ENCODE results near the gene RPS6KA2.
"Not testable (repeated sequence)": the region's sequence is repeated elsewhere in the genome, so short reads cannot be mapped to it uniquely, and the experiment has no call there.

Gene RPS6KA2

DNA sequence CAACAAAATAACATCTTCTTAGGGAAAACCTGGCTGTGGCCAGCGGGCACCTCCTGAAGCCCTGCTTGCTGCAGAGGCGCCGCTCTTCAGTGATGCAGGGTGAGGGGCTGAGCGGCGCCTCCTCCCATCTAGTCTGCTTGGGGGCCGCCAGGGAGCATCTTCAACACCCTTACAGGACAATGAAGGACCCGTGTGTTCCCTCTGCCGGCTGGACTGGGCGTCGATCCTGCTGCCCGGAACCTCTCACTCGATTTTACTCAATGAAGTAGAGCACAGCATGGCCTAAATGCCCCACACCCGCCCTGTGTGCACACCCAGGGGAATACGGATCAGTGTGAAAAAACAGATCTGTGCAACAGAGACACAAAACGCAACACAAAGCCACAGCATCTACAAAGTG, 215.8 kb downstream of the RPS6KA2 start:
- no peak for DNase-seq

DNA sequence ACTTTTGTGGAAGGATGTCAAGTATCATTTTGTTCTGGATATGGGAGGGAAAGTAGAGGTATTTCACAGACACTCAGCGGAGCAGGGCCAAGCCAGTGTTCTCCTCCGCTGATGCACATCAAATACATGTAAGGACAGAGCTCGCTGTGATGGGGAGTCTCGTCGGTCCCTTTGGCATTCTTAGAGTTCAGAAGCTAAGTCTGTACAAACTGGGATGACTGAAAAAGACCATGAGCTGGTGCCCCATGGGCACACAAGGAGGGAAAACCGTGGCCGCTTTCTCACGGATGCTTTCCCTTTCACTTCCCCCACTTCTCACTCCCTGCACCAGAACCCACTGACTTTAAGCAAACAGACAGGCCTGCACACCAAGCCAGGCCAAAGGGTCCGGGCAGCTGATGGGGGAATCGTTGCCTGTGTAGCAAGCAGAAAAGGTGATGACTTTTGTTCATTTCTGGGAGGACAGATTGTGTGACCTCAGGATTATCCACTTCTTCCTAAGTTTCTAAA, 216.6 kb downstream of the RPS6KA2 start:
- no peak for DNase-seq

DNA sequence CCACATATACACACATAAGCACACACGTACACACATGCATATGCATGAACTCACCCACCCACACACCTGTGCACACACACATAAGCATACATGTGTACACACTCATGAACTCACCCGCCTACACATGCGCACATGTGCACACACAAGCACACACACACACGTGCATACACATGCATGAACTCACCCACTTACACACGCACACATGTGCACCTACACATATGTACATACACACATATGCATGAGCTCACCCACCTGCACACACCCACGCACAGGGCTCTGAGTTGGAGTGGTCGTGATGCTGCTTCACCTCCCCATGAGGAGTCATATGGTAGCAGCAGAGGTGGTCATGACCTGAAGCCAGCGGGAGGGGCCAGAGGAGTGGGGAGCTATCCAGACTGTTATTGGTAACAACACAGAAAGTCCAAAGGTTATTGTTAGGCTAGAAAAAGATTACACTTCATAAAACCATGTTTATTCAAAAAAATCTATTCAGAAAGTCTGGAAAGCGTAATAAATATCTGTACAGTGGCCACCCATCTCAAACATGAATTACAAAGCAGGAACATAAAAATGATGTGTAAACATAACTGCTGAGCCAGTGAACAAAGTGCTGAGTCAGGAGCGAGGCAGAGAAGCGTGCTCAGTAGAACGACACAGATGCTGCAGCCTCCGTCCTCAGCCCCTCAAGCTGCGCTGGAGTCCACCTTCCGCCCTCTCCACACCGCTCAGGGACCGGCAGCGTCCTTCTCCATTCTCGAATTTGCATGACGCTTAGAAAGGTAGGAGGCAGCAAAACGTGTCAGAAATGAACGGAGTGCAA, 217.9 kb downstream of the RPS6KA2 start:
- no peak for DNase-seq

DNA sequence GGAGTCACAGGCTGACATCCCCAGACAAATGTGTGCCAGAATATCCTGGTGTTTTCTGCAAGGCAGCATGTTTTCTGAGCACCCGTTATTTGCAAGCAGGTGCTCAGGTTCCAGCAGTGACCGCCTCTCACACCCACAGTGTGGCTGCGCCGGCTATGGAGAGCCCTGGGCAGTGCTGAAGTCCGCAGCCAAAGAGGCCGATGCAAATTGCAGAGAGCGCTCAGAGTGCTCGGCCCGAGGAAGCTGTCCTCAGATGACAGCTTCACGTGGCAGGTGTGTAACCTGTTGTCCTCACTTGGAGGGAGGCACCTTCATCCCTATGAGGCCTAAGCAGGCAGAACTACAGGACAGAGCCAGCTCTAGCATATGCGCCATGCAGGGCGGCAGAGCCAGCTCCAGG, 220.9 kb downstream of the RPS6KA2 start:
- no peak for DNase-seq

DNA sequence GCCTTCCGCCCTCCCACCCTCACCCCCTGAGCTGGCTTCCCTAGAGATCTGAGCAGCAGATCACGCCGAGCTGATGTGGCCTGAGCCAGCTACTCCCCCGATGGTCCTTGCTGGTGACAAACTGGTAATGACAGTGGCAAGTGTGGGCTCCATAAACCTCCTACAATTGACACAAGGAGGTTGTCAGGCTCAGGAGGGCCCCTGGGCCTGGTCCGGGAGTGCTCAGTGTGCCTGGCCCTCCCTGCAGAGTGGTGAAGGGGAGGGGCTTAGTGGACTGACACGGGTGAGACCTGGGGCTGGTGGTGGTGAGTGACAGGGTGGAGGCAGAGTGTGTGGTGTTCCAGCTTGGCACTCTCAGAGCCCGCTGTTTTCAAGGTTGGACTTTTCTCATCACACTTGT, 221.7 kb downstream of the RPS6KA2 start:
- no peak for DNase-seq

DNA sequence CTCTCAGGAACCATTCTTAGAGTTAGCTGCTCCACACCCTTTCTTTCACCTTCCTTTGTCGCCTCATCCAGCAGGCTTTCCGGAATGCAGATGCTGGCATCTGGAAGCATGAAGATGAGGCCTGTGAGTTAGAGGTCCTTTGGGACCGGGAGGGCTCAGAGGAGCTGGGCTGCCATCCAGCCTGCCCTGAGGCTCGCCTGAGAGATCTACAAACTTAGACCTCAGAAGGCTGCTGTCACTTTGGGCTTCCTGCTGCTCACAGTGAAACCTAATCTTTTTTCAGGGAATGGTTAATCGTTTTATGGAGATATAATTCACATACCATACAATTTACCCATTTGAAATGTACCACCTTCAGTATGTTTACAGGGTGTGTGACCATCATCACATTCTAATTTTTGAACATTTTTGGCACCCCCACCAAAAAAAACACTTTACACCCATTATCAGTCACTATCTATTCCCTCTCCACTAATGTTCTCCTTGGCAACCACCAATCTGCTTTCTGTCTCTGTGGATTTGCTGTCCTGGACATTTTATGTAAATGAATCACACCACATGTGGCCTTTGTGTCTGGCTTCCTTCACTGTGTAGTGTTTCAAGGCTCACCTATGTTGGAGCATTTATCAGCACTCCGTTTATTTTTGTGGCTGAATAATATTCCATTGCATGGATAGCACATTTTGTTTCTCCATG, 224.3 kb downstream of the RPS6KA2 start:
- no peak for DNase-seq

DNA sequence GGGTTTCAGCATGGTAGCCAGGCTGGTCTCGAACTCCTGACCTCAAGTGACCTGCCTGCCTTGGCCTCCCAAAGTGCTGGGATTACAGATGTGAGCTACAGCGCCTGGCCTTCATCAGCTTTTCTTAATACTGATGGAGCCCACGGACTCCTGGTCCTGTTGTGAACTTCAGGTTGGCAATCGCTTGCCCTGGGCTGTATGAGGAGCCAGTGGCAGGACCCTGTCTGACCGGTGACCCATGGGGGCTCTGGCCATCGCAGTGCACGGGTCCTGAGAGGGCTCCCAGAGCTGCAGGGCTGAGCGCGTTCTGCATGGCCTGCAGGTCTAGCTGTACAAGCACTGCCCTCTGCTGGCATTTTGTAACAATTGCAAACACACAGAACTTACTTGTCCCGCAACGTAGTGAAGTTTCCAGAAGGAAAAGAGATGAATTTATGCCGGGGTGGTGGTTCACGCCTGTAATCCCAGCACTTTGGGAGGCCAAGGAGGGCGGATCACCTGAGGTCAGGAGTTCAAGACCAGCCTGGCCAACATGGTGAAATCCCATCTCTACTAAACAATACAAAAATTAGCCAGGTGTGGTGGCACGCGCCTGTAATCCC, 226.3 kb downstream of the RPS6KA2 start:
- DNase-seq: peak; percentile 78

DNA sequence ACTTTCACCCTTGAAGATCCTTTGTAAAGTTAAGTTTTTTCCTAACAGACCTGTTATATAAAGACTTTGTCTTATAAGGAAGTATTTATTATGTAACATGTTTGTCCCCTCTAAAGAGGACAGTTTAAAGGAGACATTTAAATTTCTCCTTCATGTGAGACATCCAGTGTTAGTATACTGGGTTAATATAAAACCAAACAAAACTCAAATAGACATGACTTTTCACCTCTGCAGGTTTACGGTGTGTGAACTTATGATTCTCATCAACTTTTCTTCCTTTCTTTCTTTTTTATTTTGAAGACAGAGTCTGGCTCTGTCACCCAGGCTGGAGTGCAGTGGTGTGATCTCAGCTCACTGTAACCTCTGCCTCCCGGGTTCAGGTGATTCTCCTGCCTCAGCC, 226.9 kb downstream of the RPS6KA2 start:
- no peak for DNase-seq

DNA sequence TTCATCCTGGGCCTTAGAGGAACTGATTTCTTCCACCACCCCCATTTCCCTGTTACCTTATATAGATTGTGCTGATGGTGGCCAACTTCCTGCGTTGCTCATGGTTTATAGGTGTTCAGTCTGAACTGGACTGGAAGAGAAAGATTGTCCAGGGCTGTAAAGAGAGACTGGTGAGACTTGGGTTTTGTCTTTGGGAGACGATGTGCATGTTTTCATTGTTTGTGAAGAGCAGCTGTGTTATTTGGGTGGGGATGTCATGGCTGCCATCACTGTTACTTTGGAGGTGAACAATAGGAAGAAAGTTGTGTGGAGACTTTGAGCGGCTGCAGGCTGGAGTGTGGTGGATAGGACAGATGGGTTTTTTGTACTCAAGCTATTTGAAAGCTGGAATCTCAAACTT, 228.7 kb downstream of the RPS6KA2 start:
- DNase-seq: no peak

DNA sequence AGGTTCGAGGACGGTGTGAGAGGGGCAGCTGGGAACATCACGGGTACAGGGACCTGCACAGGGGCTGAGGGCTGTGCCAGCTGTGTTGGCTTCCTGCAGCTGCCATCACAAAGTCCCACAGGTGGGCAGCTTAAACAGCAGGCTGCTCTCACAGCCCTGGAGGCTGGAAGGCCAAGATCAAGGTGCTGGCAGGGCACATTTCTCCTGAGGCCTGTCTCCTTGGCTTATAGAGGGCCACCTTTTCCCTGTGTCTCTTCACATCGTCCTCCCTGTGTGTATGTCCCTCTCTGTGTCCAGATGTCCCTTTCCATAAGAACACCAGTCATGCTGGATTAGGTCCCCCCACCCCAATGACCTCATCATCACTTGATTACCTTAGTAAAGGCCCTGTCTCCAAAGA, 229.2 kb downstream of the RPS6KA2 start:
- DNase-seq: no peak

DNA sequence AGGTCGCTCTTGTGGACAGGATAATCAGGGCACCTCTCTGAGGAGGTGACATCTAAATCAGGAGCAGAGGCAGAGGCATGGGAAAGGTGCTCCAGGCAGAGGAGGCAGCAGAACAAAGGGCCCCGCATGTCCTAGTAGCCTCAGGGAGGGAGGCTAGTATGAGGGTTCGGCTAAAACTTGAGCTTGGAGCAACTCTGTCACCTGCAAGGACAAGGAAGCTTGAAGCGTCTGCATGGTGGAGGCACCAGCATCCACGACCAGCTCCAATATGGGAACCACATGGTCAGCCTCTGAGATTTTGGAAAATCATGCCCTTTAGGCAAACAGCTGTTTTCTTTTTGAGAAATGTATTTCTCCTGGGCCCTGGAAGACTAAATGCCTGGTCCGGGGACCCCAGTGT, 231.3 kb downstream of the RPS6KA2 start:
- no peak for DNase-seq

DNA sequence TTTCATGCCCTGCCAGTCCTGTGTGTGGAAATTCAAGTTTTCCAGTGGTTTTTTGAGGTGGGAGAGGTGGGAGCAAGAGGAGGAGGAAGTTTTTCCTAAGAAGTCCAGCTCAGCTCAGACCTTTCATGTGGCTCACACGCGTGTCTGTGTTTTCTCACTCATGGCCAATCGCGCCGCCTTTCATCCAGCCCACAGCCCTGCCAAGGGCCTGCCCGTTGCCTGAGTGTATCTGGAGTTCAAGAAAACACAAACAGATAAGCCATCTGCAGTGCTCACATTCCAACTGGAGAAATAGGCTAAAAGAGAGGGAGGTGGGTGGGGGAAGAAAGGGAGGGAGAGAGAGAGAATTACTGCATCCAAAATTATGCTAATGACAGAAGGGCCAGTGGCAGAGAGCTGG, 231.7 kb downstream of the RPS6KA2 start:
- DNase-seq: no peak

DNA sequence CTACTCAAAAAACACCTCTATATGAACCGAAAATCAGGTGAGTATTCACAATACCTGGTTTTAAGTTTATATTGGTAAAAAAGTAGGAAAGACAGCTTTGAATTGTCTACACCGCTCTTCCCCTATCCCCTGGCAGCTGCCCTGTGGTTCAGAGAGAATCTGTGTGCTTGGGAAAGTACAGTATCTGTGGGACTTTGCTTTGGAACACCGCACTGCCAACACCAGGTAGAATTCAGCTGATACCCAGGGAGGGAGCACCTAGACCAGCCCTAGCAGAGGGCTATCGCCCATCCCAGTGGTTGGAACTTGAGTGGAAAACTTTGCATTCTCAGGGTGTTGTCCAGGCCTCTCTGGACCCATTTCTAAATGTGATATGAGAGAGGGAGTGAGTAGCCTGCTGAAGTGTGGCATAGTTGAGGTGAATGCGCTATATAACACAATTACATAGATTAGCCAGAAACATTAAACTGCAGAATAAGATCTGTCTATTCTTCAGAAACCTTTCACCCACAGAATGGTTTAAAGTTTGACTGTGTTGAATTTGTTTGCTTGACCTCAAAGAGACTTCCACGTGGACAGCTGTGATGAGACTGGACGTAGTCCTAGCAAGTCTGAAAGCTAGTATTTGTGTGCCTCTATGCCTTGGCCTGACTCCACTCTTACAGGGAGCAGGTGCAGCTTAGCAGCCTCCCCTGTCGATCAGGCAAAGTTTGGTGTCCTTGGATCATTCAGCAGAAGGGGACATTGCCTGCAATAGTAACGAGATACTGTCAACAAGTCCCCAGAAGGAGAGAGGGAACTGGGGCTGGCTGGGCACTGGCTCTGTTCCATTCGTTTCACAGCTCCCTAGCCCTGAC, 232.8 kb downstream of the RPS6KA2 start:
- DNase-seq: no peak

DNA sequence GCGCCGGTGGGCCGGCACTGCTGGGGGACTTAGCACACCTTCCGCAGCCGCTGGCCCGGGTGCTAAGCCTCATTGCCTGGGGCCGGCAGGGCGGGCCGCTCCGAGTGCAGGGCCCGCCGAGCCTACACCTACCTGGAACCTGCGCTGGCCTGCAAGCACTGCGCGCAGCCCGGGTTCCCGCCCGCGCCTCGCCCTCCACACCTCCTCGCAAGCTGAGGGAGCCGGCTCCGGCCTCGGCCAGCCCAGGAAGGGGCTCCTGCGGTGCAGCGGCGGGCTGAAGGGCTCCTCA, 233.6 kb downstream of the RPS6KA2 start:
- no peak for DNase-seq

DNA sequence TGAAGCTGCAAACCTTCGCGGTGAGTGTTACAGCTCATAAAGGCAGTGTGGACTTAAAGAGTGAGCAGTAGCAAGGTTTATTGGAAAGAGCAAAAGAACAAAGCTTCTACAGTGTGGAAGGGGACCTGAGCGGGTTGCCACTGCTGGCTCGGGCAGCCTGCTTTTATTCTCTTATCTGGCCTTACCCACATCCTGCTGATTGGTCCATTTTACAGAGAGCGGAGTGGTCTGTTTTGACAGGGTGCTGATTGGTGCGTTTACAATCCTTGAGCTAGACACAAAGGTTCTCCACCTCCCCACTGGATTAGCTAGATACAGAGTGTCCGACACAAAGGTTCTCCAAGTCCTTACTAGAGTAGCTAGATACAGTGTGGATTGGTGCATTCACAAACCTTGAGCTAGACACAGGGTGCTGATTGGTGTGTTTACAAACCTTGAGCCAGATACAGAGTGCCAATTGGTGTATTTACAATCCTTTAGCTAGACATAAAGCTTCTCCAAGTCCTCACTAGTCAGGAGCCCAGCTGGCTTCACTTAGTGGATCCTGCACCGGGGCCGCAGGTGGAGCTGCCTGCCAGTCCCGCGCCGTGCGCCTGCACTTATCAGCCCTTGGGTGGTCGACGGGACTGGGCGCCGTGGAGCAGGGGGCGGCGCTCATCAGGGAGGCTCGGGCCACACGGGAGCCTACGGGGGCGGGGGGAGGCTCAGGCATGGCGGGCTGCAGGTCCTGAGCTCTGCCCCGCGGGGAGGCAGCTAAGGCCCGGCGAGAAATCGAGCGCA, 234.1 kb downstream of the RPS6KA2 start:
- DNase-seq: not testable (repeated sequence)

DNA sequence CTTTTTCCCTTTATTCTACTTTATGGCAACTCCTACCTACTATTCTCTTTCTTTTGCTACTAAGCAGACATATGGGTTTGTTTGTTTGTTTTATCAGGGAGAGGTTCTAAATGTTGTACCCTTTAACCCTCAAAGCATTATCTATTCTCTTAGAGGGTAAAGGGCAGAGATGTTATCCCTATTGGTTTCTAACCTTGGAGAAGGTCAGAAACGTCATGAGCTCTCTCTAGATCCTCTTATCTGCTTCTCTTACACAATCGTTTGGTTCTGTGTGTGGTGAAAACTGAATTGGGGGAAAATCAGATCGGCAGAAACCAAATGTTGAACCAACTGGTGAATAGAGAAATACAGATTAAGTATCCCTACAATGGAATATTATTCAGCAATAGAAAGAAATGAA, 237.9 kb downstream of the RPS6KA2 start:
- no peak for DNase-seq

DNA sequence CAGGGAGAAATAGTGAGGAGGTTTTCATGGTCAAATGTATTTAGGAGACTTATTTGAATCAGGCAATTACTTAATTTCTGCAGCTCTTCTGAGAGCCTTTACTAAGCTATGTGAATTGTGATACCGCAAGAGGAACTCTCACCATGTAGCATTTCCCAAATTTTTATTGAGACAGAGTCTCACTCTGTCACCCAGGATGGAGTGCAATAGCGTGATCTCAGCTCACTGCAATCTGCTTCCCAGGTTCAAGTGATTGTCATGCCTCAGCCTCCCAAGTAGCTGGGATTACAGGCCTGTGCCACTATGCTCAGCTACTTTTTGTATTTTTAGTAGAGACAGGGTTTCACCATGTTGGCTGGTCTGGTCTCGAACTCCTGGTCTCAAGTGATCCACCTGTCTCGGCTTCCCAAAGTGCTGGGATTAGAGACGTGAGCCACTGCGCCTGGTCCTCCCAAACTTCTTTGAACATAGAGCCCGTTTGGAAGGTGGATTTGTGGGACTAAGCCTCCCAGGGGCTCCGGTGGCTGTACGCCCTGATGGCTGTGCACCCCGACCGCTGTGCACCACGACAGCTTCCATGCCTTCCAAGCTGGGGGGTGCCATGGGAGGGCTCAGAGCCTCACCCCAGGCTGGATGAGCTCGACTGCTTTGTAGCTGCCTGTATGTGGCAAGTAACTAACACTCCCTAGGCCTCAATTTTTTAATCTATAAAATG, 238.6 kb downstream of the RPS6KA2 start:
- no peak for DNase-seq

DNA sequence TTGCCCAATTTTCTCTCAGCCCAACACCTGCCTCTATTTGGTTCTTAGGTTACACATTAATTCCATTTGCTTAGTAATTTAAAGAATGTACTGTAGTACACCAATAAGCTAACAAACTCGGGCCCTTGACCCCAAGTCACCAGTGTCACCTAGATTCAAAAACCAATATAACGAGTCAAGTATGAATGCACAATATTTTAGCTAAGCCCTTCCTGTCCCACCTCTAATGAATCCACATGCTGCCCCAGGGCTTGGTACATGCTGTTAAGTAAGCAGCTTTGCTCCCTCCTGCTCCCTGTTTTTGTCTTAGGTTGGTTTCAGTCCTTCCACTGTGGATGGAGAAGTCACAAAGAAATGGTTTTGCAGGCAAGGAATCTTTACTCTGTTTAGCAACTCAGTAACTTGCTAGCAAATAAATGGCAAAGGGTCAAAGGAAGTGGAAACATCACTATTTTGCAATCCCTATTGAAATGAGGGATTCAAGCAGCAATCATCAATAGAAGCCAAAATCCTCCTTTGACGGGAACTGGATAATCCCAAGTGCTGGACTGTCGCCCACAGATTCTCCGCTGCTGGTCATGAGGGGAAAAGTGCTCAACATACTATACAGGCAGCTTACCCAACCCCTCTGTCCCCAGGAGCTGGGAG, 239.3 kb downstream of the RPS6KA2 start:
- DNase-seq: no peak

DNA sequence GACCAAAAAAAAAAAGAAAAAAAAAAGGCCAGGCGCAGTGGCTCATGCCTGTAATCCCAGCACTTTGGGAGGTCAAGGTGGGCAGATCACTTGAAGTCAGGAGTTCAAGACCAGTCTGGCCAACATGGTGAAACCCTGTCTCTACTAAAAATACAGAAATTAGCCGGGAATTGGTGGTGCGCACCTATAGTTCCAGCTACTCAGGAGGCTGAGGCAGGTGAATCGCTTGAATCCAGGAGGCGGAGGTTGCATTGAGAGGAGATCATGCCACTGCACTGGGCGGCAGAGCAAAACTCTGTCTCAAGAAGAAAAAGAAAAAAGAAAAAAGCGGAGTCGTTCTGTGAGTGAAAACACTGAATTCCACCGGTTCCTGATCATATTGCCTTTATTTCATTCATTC, 240.0 kb downstream of the RPS6KA2 start:
- DNase-seq: not testable (repeated sequence)

DNA sequence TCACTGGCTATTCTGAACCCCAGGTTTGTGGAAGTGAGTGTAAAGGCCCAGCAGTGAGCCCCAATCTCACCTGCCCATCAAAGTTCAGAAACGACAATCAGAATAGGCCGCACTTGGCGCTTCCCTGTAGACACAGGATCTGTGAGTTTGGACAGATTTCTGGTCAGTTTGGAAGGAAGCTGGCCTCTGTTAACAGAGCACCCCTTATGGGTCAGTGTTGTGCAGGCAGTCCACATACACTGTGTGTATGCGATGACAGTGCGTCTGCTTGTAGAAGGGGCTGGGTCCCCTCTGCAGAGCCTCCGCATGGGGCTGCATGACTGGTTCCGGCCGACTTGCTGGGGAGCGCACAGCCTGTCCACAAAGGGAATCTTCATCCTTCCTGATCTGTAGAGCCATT, 240.9 kb downstream of the RPS6KA2 start:
- no peak for DNase-seq

DNA sequence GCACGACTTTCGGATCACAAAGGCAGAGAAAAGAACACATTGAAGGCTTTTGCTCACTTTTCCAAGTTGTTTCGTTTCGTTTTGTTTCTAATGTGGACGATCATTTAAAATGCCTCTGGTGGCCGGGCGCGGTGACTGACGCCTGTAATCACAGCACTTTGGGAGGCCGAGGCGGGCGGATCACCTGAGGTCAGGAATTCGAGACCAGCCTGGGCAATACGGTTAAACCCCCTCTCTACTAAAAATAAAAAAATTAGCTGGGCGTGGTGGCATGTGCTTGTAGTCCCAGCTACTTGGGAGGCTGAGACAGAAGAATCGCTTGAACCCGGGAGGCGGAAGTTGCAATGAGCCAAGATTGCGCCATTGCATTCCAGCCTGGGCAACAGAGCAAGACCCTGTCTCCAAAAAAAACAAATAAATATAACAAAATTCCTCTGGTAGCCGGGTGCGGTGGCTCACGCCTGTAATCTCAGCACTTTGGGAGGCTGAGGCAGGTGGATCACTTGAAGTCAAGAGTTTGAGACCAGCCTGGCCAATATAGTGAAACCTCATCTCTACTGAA, 243.2 kb downstream of the RPS6KA2 start:
- peak; percentile 80 for DNase-seq

Data from DMS53 (cell line).